GM19240 (cell line): ENCODE results near the gene TAF1C.
A peak's percentile ranks its signal among the peaks of the same experiment; 100 is the strongest.

Experiments used
- DNase-seq: peaks from one replicate; pipeline ENCODE4 v3.0.0; 2011; ENCODE audit warnings: low spot score; ENCODE audit not compliant: insufficient read length

TAF1C gene

GRCh38 chr16:84161037-84161436 lies 25.8 kb downstream of the TAF1C start:
- DNase-seq = no peak

- no peak for DNase-seq
These were observed 27.1 kb downstream of the TAF1C start for GRCh38 chr16:84159800-84160199.

- DNase-seq = no peak
These were observed 27.9 kb downstream of the TAF1C start for GRCh38 chr16:84159007-84159406.

GRCh38 chr16:84156342-84156784 lies 30.5 kb downstream of the TAF1C start:
- DNase-seq = no peak

- no peak for DNase-seq
These were observed 31.1 kb downstream of the TAF1C start for GRCh38 chr16:84155771-84156170.

- DNase-seq = no peak
These were observed 31.6 kb downstream of the TAF1C start for GRCh38 chr16:84155226-84155625.

GRCh38 chr16:84153660-84154214 lies 33.1 kb downstream of the TAF1C start:
- no peak for DNase-seq

GRCh38 chr16:84150926-84151325 lies 35.9 kb downstream of the TAF1C start:
- no peak for DNase-seq

- DNase-seq = peak; percentile 91
These were observed 41.8 kb downstream of the TAF1C start, which contains the start of the genes DNAAF1 and HSDL1 for GRCh38 chr16:84144859-84145639. DNAAF1 (plus strand) TSS chr16:84145308; CDS start chr16:84145441, 133 bp downstream. HSDL1 (minus strand) TSS chr16:84145177; CDS start chr16:84131321, 13,856 bp downstream.

- DNase-seq = no peak
These were observed 42.5 kb downstream of the TAF1C start for GRCh38 chr16:84144209-84144858.

- no peak for DNase-seq
These were observed 43.1 kb downstream of the TAF1C start for GRCh38 chr16:84143784-84144199.

GRCh38 chr16:84143081-84143480 lies 43.8 kb downstream of the TAF1C start:
- no peak for DNase-seq

- DNase-seq = no peak
These were observed 45.6 kb downstream of the TAF1C start for GRCh38 chr16:84141143-84141670.

GRCh38 chr16:84139628-84140258 lies 47.1 kb downstream of the TAF1C start:
- DNase-seq = no peak

- DNase-seq = no peak
These were observed 47.8 kb downstream of the TAF1C start for GRCh38 chr16:84138824-84139627.

GRCh38 chr16:84138500-84138823 lies 48.4 kb downstream of the TAF1C start:
- no peak for DNase-seq

GRCh38 chr16:84137769-84138357 lies 49.0 kb downstream of the TAF1C start:
- no peak for DNase-seq

- no peak for DNase-seq
These were observed 49.6 kb downstream of the TAF1C start for GRCh38 chr16:84137287-84137686.

GRCh38 chr16:84136331-84137125 lies 50.3 kb downstream of the TAF1C start:
- no peak for DNase-seq
